Measurements from ENCODE around the gene VWA5B2.
"Not testable (repeated sequence)": the region's sequence is repeated elsewhere in the genome, so short reads cannot be mapped to it uniquely, and the experiment has no call there.

VWA5B2 gene

DNA sequence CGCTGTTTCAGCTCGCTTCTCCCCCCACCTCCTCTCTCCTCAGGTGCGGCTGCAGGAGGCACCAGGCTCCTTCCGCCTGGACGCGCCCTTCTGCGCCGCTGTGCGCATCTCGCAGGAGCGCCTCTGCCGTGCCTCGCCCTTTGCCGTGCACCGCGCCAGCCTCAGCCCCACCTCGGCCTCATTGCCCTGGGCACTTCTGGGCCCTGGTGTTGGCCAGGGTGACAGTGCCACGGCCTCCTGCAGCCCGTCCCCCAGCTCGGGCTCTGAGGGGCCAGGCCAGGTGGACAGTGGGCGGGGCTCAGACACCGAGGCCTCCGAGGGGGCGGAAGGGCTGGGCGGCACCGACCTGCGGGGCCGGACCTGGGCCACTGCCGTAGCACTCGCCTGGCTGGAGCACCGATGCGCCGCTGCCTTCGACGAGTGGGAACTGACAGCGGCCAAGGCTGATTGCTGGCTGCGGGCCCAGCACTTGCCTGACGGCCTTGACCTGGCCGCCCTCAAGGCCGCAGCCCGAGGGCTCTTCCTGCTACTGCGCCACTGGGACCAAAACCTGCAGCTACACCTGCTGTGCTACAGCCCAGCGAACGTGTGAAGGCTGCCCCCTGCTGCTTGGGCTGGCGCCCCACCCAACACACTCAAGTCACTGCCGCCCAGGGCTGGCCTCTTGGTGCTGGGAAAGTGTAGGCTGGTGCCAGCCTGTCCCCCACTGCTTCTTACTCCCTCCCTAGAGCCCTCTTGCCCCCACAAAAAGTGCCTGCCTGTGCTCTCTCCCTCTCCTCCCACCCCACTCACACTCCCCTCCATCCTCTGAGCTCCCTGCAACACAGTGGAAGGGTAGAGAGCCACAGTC lies 12.3 kb downstream of the VWA5B2 start:
- no peak for DNase-seq (ENCODE audit: low read depth in 3 of 3, low spot score in 1 of 3)

DNA sequence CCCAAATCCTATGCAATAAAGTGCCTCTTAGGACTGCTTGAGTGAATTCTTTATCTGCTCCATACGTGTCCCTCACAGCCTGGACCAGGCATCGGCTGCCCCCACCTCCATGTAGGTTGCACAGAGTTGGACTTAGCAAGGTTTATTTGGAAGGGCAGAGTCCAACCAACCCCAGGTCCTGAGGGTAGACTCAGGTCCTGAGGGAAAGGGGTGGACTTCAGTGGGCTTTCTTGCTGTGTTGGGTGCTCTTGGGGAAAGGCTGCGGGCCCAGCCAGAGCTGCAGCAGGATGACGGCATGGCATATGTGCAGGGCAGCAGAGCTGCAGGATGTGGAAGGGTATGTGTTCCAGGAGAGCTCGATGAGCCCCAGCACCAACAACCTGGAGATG lies 12.9 kb downstream of the VWA5B2 start:
- no peak for DNase-seq (ENCODE audit: low read depth in 3 of 3, low spot score in 1 of 3)

DNA sequence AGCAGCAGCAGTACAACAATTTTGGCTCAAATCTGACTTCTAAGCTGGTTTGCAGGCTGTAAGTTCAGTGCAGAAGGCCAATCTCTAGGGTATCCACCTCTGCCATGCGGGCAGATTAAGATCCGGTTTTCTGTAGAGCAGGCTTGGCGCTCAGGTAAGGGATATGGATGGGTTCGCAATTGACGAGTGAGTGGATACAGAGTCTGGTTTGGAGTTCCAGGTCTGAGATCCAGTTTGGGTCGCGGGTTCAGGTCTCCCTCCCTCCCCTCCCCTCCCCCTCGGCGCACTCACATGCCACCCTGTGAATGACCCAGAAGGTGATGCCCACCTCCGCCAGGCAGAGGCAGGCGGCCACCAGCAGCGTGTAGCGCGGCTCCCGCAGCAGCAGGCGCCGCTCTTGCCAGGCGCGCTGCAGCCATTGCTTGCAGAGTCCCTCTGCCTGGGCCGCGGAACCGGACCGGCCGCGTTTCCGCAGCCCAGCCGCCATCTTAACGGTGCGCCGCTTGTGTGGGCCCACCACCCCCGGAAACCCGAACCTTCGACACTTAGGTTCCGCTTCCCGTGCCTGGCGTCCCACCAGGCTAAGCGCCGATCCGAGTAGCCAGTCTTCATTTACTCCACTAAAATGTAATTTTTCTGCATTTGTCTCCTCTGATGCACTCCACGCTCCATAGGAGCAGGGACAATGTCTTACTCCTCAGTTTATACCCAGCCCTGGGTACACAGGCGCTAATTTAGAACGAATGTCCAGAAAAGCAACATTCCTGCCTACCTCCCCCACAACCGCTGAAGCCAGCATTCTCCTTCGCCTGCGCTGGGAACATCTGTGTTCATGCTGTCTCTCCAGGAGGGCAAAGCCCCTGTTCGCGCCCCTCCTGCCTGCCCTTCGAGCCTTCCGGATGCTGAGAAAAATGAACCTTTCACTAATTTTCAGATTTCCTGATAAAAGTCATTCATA lies 19.3 kb downstream of the VWA5B2 start, which contains the start of gene ALG3:
Gene ALG3 (minus strand): TSS at position 509 of the 958 bp plus-strand sequence. CDS start 22 bp downstream, at position 487.
- DNase-seq (ENCODE audit: low read depth in 3 of 3, low spot score in 1 of 3), result peak; percentile 65 to 84 (median 77)

DNA sequence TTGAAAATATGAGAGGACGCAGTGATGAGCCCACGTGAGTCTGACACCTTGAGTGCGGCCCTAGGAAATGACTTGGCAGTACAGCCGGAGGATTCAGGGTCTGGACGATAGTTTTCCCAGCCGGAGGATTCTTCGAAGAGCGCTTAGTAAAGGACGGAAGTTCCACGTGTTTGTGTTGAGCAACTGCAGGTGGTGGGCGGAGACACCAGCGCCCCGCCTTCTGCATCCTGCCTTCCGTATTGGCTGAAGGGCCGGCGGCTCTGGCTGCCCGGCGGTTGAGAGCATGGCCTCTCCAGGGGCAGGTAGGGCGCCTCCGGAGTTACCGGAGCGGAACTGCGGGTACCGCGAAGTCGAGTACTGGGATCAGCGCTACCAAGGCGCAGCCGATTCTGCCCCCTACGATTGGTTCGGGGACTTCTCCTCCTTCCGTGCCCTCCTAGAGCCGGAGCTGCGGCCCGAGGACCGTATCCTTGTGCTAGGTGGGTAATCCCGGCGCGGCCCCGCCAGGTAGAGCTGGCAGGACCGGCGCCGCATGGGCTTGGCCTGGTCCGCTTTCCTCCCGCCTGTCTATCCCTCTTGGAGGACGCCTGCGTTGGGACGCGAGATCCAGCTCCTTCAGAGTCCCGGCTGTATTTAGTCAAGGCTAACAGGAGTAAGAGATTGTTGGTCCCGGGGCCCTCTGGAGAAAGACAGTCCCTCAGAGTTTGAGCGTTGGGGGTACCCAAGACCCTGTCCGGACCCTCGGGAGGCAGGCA lies 20.2 kb downstream of the VWA5B2 start, which contains the start of gene EEF1AKMT4:
Gene EEF1AKMT4 (plus strand): TSS at position 261 of the 755 bp plus-strand sequence. CDS start 23 bp downstream, at position 284.
- DNase-seq (ENCODE audit: low read depth in 3 of 3, low spot score in 1 of 3), result peak; percentile 87 to 90 (median 88)

DNA sequence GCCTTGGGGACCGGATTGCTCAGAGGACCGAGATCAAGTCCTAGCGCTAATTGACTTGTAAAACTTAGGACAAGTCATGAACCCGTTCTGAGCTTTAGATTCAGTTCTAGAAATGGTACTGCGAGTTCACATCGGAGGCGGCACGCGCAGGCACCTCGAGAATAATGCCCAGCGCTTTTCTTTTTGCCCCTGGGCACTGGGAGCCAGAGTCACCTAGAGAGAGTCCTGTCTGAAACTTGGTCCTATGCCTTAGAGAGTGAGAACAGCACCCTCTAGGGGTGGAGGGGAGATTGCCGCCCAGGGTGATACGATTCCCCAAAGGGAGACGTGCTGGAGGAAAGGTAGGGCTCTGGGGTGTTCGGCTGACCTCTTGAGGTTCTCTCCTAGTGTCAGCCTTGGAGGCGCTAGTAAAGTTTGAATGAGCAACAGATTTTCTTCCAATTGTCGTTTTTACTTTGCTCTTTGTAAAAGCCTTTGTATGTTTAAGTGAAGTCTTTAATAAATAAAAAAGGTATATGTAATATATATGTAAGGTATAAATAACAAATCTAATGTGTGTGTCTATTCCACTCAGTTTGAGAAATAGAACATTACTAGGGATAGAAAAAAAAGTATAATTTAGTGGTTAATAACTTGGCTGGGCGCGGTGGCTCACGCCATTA lies 20.9 kb downstream of the VWA5B2 start:
- DNase-seq (ENCODE audit: low read depth in 3 of 3, low spot score in 1 of 3), result peak; percentile 67 to 82 (median 72)

DNA sequence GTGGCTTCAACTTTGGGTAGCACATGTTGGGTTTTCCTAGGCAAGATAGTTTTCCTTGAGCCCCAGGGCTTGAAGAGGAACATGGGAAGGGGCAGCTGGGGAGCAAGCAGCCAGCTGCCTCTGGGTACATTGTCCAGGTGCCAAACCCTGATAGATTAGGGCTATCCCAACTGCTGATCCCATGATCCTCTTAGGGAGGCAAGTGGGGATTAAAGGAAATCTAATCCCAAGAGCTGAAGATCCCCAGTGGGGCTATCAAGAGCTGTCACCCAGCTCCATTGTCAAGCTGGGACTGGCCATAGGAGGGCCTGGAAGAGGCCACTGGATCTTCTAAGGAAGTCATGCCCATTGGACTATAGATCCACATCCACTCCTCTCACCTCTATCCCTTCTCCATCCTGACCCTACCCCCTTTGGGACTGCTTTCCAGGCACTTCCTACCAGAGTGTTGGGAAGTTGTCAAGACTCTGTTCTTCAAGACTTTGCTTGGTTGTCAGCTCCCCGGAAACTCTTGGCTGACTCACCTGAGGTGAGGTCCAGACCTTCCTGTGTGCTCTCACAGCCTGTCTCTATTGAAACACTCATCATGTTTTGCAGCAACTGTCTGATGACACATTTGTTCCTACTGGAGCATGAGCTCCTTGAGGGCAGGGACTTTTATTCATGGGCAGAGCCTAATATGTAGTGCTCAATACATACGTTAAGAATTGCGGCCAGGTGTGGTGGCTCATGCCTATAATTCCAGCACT lies 26.1 kb downstream of the VWA5B2 start:
- no peak for DNase-seq (ENCODE audit: low read depth in 3 of 3, low spot score in 1 of 3)

DNA sequence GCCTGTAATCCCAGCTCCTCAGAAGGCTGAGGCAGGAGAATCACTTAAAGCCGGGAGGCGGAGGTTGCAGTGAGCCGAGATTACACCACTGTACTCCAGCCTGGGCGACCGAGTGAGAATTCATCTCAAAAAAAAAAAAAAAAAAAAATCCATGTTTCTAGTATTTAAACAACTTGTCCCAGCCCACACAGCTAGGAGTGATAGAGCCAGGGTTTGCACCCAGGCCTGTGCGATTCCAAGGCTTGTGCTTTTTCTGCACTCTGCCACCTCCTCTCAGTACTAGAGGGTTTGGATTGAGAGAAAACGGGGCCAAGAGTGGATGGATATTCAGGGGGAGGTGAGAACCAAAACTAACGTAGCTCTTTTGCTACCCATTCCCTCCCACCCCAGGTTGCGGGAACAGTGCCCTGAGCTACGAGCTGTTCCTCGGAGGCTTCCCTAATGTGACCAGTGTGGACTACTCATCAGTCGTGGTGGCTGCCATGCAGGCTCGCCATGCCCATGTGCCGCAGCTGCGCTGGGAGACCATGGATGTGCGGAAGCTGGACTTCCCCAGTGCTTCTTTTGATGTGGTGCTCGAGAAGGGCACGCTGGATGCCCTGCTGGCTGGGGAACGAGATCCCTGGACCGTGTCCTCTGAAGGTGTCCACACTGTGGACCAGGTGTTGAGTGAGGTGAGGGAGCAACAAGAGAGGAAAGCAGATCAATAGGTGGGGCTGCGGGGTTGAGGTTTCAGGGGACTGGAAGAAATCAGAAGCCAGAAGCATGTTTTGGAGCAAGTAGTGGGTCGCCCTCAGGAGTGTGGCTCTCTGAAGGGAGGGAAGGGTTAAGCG lies 27.9 kb downstream of the VWA5B2 start:
- DNase-seq (ENCODE audit: low read depth in 3 of 3, low spot score in 1 of 3), result no peak

DNA sequence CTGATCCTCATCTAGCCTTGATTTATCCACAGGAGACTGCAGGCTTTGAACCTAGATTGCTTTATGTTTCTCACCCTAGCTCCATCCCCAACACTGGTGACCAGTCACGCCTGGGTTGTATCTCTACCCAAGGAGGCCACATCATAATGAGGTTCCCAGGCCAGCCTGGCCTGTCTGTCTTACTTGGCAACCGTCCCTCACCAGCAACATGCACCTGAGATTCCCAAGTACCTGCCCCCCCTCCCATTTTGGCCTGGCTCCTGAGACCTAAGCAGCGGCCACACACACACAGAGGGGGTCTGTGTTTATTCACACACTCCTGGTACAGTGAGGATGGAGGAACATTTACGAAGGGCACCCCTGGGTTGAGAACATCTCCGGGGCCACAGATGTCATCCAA lies 29.5 kb downstream of the VWA5B2 start:
- no peak for DNase-seq (ENCODE audit: low read depth in 3 of 3, low spot score in 1 of 3)

DNA sequence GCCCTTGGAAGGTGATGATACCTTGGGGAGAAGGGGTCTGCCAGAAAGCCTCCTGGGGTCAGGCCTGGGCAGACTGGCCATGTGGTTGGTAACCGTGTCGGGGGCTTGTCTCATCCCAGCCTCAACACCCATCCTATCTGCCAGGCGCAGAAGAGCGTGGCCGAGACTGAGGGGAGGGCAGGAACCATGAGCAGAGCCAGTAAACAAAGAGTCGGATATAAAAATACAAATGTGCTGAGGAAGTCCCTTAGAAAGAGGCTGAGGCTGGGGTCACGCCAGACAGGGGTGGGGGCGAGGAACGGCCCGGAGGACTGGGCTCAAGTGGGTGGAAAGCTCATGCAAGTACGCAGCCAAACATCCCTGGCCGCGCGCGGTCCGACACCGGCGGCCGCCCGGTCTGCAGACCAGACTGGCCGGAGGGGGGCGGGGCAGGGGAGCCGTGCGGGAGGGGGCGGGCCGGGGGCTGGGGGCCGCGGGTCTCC lies 30.1 kb downstream of the VWA5B2 start:
- DNase-seq (ENCODE audit: low read depth in 3 of 3, low spot score in 1 of 3), result no peak

DNA sequence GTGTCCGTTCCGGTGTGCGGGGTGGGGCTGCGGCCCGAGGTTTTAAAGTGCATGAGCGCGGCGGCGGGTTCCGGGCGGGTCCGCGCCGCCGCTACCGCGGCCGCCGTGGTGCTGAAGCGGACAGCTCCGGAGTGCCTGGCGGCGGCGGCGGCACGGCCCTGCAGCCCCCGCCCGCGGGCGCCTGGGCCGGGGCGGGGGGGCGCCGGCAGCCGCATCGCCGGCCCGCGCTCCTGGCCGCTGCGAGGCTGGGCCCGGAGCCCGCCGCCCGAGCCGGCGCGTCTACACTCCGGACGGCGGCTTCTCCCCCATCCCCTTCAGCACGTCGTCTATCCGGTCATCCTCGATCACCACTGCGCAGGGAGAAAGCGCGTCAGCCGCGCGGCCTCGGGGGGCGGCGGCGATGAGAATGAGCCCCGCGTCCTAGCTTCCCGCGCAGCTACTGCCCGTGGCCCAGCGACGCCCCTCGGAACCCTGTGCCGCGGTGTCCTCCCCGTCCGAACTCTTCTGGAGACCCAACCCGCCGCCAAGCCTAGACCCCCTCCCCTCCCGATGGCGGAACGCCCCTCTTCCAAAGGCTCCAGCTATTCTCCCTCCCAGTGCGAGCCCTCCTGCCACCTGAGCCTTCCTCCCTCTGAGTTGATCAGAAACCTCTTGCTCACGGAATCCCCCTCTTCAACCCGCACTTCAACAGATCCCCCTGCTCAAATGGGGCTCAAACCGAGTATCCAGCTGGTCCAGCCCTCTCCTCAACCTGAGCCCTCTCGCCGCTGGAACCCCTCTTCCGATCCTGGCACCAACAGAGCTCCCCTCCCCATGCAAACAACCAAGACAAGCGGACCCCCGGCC lies 30.7 kb downstream of the VWA5B2 start:
- no peak for DNase-seq (ENCODE audit: low read depth in 3 of 3, low spot score in 1 of 3)

DNA sequence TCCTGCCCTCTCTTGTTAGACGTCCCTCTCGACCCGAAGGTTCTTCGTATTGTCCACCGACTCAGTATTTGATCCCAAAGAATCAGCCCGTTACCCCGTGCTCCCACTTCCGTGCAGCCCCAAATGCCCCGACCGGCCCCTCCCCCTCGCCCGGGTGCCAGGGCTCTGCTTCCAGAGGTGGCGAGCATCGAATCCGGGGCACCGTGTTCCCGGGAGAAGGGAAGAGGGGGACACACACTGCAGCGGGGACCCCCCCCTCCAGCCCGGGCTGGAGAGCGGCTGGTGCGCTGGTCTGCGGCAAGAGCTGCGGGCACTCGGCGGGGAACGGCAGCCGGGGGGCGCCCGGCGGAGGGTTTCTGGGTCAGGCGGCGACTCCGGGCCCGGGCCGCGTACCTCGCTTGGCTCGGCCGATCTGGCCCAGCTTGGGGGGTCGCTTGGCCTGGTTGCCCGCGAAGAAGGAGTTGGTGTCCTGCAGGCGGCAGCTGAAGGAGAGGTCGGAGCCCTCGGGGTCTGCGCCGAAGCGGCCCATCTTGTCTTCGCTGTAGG lies 31.4 kb downstream of the VWA5B2 start:
- no peak for DNase-seq (ENCODE audit: low read depth in 3 of 3, low spot score in 1 of 3)

DNA sequence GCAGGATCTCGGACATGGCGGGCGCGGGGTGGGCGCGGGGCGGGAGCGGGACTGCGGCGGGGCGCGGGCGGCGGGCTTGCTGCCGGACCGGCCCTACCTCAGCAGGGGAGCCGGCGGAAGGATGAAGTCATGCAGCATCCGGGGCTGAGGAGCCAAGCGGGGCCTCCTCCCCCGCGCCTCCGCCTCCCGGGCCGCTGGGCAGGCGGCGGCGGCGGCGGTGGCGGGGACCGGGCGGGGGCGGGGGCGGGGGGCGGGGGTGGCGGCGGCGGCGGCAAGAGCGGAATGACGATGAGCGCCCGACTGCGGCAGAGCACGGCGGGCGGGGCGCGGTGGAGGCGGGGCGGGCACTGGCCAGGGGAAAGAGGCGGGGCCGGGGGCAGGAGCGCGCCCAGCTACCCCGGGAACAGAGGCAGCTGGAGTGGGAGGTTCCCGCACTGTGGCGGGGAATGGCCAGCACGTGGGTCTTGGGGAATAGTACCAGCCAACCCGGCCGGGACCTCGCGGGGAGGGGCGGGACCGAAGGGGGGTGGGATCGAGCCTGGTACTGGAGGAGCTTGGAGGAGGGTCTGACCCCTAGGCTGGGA lies 32.0 kb downstream of the VWA5B2 start, which contains the start of gene CAMK2N2:
Gene CAMK2N2 (minus strand): TSS at position 284 of the 584 bp plus-strand sequence. CDS start 268 bp downstream, at position 16.
- no peak for DNase-seq (ENCODE audit: low read depth in 3 of 3, low spot score in 1 of 3)

DNA sequence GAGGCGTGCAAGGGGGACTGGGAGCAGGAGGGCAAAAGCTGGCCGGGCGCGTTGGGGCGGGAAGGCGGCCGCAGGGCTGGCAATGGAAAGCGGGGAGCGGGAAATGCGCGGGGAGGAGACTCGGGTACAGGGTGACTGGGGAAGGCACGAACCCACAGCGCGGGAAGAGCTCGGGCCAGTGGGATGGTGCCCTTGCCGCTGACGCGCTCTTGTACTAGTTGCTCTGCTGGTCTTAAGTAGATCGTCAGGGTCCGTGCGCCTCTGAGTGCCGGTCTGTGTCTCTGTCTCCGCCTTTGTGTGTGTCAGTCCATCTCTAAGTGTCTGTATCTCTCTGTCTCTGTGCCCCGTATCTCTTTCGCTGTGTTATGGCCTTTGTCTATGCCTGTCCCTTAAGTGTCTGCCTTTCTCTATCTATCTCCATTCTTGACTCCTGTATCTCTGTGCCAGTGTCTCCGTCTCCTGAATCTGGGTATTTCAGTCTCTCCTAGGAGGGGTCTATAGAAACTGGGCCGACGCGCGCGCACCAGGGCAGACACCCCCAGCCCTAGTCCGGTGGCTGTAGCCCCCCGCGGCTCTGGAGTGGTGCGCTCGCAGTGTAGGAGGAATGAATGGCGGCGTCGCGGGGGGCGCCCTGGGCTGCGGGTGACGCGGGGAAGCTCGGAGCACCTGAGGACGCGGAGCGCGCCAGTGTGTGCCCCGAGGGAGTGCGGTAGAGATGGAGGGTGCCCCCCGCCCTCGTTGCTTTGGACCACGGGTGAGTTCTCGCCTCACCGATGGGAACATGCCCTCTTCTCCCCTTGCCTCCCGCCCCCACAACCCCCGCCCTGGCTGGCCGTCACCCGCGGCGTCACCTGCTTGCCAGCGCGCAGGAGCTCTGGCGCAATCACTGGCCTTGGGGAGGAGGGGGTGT lies 32.7 kb downstream of the VWA5B2 start:
- no peak for DNase-seq (ENCODE audit: low read depth in 3 of 3, low spot score in 1 of 3)

DNA sequence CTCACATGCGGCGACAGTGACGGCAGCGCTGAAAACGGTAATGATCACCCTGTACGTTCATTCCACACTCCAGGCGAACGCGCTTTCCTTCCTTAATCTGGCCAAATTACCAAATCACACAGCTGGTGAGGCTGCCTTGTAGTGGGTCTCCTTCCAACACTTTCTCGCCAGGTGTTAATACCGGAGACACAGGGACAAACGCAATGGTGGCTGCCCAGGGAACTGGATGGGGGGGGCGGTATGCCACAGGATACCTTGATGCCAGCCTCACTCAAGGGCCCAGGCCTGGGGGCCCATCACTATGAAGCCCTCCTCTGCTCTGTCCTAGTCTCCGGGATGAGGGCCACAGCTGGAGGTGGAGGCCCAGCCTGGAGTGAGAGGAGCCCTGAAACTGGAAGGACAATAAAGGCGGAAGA lies 33.4 kb downstream of the VWA5B2 start:
- DNase-seq (ENCODE audit: low read depth in 3 of 3, low spot score in 1 of 3), result no peak

DNA sequence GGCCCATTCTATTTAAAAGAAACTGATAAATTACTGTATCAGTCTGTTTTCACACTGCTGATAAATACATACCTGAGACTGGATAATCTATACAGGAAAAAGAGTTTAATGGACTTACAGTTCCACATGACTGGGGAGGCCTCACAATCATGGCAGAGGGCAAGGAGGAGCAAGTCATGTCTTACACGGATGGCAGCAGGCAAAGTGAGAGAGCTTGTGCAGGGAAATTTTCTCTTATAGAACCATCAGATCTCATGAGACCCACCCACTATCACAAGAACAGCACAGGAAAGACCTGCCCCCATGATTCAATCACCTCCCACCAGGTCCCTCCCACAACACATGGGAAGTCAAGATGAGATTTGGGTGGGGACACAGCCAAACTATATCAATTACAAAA lies 37.9 kb downstream of the VWA5B2 start:
- DNase-seq (ENCODE audit: low read depth in 3 of 3, low spot score in 1 of 3), result not testable (repeated sequence)

DNA sequence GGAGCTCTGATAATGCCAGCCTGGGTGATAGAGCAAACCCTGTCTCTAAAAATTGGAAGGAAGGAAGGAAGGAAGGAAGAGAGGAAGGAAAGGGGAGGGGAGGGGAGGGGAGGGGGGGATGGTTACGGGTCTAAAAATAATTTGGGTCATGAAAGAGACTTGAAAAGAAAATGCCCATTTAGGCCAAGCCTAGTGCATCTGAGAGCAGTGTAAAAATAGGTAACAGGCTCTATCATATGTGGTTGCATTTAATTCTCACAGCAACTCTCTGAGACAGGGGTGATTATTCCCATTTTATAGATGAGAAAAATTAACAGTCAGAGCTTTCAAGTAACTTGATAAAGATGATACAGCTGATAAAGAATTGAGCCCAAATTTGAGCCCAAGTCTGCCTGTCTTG lies 42.9 kb downstream of the VWA5B2 start:
- DNase-seq (ENCODE audit: low read depth in 3 of 3, low spot score in 1 of 3), result no peak

All from stimulated activated CD4-positive, alpha-beta T cell treated with anti-CD3 and anti-CD28 coated beads, TNF-alpha, amount 100 ng/mL, for 1 hour (primary cell).